ENCODE data around the gene SLC43A1.
"Not testable (repeated sequence)": the region's sequence is repeated elsewhere in the genome, so short reads cannot be mapped to it uniquely, and the experiment has no call there.

Gene SLC43A1

GRCh38 chr11:57546451-57546850 lies 30.9 kb upstream of the SLC43A1 start:
- no peak overlapping the region for H3K9ac ChIP-seq (ENCODE audit: low read depth in 1 of 2, low read length in 2 of 2)
- no peaks in the 10 kb centered on the region for H3K9me3 ChIP-seq (ENCODE audit: control insufficient read depth in 1 of 2, low read length in 2 of 2)
- H3K36me3 ChIP-seq (ENCODE audit: control insufficient read depth in 1 of 2, insufficient read depth in 2 of 2, low read length in 2 of 2), result peaks cover 15 to 20% of the 10 kb centered on the region in 2 donors
- H3K27ac ChIP-seq (ENCODE audit: low read depth, low read length), result no peak overlapping the region
- no peaks in the 10 kb centered on the region for H3K4me1 ChIP-seq (ENCODE audit: control insufficient read depth in 1 of 2, insufficient read depth in 2 of 2, low read length in 2 of 2)
- H3K27me3 ChIP-seq (ENCODE audit: control insufficient read depth in 1 of 2, insufficient read depth in 2 of 2, low read length in 2 of 2), result no peaks in the 10 kb centered on the region
- no peak overlapping the region for H3K4me3 ChIP-seq (ENCODE audit: low read depth in 1 of 2, low read length in 2 of 2)

GRCh38 chr11:57545883-57546282 lies 30.4 kb upstream of the SLC43A1 start:
- Histone ChIP-seq H3K4me1 (ENCODE audit: control insufficient read depth in 1 of 2, insufficient read depth in 2 of 2, low read length in 2 of 2) (no peaks in the 10 kb centered on the region), H3K9ac (ENCODE audit: low read depth in 1 of 2, low read length in 2 of 2) (no peak overlapping the region)

GRCh38 chr11:57544566-57544965 lies 29.1 kb upstream of the SLC43A1 start:
- no peak overlapping the region for H3K27ac ChIP-seq (ENCODE audit: low read depth, low read length)
- no peaks in the 10 kb centered on the region for H3K9me3 ChIP-seq (ENCODE audit: control insufficient read depth in 1 of 2, low read length in 2 of 2)
- H3K4me1 ChIP-seq (ENCODE audit: control insufficient read depth in 1 of 2, insufficient read depth in 2 of 2, low read length in 2 of 2), result no peaks in the 10 kb centered on the region
- H3K36me3 ChIP-seq (ENCODE audit: control insufficient read depth in 1 of 2, insufficient read depth in 2 of 2, low read length in 2 of 2), result peaks cover under 1 to 3% of the 10 kb centered on the region in 2 donors
- H3K4me3 ChIP-seq (ENCODE audit: low read depth in 1 of 2, low read length in 2 of 2), result no peak overlapping the region
- no peak overlapping the region for H3K9ac ChIP-seq (ENCODE audit: low read depth in 1 of 2, low read length in 2 of 2)
- H3K27me3 ChIP-seq (ENCODE audit: control insufficient read depth in 1 of 2, insufficient read depth in 2 of 2, low read length in 2 of 2), result no peaks in the 10 kb centered on the region

More at GRCh38 chr11:57545883-57546282, 30.4 kb upstream of the SLC43A1 start:
- H3K4me3 ChIP-seq (ENCODE audit: low read depth in 1 of 2, low read length in 2 of 2), result no peak overlapping the region
- H3K27ac ChIP-seq (ENCODE audit: low read depth, low read length), result no peak overlapping the region
- H3K9me3 ChIP-seq (ENCODE audit: control insufficient read depth in 1 of 2, low read length in 2 of 2), result no peaks in the 10 kb centered on the region
- H3K27me3 ChIP-seq (ENCODE audit: control insufficient read depth in 1 of 2, insufficient read depth in 2 of 2, low read length in 2 of 2), result no peaks in the 10 kb centered on the region
- peaks cover 13 to 16% of the 10 kb centered on the region in 2 donors for H3K36me3 ChIP-seq (ENCODE audit: control insufficient read depth in 1 of 2, insufficient read depth in 2 of 2, low read length in 2 of 2)

- Histone ChIP-seq H3K4me1 (ENCODE audit: control insufficient read depth in 1 of 2, insufficient read depth in 2 of 2, low read length in 2 of 2) (no peaks in the 10 kb centered on the region), H3K9me3 (ENCODE audit: control insufficient read depth in 1 of 2, low read length in 2 of 2) (no peaks in the 10 kb centered on the region), H3K27ac (ENCODE audit: low read depth, low read length) (no peak overlapping the region), H3K27me3 (ENCODE audit: control insufficient read depth in 1 of 2, insufficient read depth in 2 of 2, low read length in 2 of 2) (no peaks in the 10 kb centered on the region), H3K36me3 (ENCODE audit: control insufficient read depth in 1 of 2, insufficient read depth in 2 of 2, low read length in 2 of 2) (no peaks in the 10 kb centered on the region), H3K4me3 (ENCODE audit: low read depth in 1 of 2, low read length in 2 of 2) (no peak overlapping the region), H3K9ac (ENCODE audit: low read depth in 1 of 2, low read length in 2 of 2) (no peak overlapping the region)
These were observed 28.1 kb upstream of the SLC43A1 start for GRCh38 chr11:57543593-57543992.

- Histone ChIP-seq H3K27me3 (ENCODE audit: control insufficient read depth in 1 of 2, insufficient read depth in 2 of 2, low read length in 2 of 2) (no peaks in the 10 kb centered on the region), H3K36me3 (ENCODE audit: control insufficient read depth in 1 of 2, insufficient read depth in 2 of 2, low read length in 2 of 2) (no peaks in the 10 kb centered on the region), H3K9ac (ENCODE audit: low read depth in 1 of 2, low read length in 2 of 2) (no peak overlapping the region), H3K4me3 (ENCODE audit: low read depth in 1 of 2, low read length in 2 of 2) (no peak overlapping the region), H3K9me3 (ENCODE audit: control insufficient read depth in 1 of 2, low read length in 2 of 2) (no peaks in the 10 kb centered on the region), H3K27ac (ENCODE audit: low read depth, low read length) (no peak overlapping the region), H3K4me1 (ENCODE audit: control insufficient read depth in 1 of 2, insufficient read depth in 2 of 2, low read length in 2 of 2) (no peaks in the 10 kb centered on the region)
These were observed 27.1 kb upstream of the SLC43A1 start for GRCh38 chr11:57542582-57542981.

GRCh38 chr11:57541169-57541568 lies 25.7 kb upstream of the SLC43A1 start:
- H3K4me3 ChIP-seq (ENCODE audit: low read depth in 1 of 2, low read length in 2 of 2), result no peak overlapping the region
- no peak overlapping the region for H3K9ac ChIP-seq (ENCODE audit: low read depth in 1 of 2, low read length in 2 of 2)
- H3K36me3 ChIP-seq (ENCODE audit: control insufficient read depth in 1 of 2, insufficient read depth in 2 of 2, low read length in 2 of 2), result no peaks in the 10 kb centered on the region
- H3K4me1 ChIP-seq (ENCODE audit: control insufficient read depth in 1 of 2, insufficient read depth in 2 of 2, low read length in 2 of 2), result no peaks in the 10 kb centered on the region
- no peaks in the 10 kb centered on the region for H3K27me3 ChIP-seq (ENCODE audit: control insufficient read depth in 1 of 2, insufficient read depth in 2 of 2, low read length in 2 of 2)
- H3K9me3 ChIP-seq (ENCODE audit: control insufficient read depth in 1 of 2, low read length in 2 of 2), result no peaks in the 10 kb centered on the region
- no peak overlapping the region for H3K27ac ChIP-seq (ENCODE audit: low read depth, low read length)

- Histone ChIP-seq H3K4me3 (ENCODE audit: low read depth in 1 of 2, low read length in 2 of 2) (no peak overlapping the region), H3K27ac (ENCODE audit: low read depth, low read length) (no peak overlapping the region), H3K4me1 (ENCODE audit: control insufficient read depth in 1 of 2, insufficient read depth in 2 of 2, low read length in 2 of 2) (no peaks in the 10 kb centered on the region), H3K27me3 (ENCODE audit: control insufficient read depth in 1 of 2, insufficient read depth in 2 of 2, low read length in 2 of 2) (no peaks in the 10 kb centered on the region), H3K9ac (ENCODE audit: low read depth in 1 of 2, low read length in 2 of 2) (no peak overlapping the region), H3K36me3 (ENCODE audit: control insufficient read depth in 1 of 2, insufficient read depth in 2 of 2, low read length in 2 of 2) (no peaks in the 10 kb centered on the region), H3K9me3 (ENCODE audit: control insufficient read depth in 1 of 2, low read length in 2 of 2) (no peaks in the 10 kb centered on the region)
These were observed 23.8 kb upstream of the SLC43A1 start for GRCh38 chr11:57539342-57539741.

GRCh38 chr11:57536947-57537619 lies 21.6 kb upstream of the SLC43A1 start, which contains the start of gene SMTNL1:
TSS of gene SMTNL1 (plus strand) at chr11:57537595. CDS start at chr11:57542643, 5,048 bp downstream.
- H3K4me1 ChIP-seq (ENCODE audit: control insufficient read depth in 1 of 2, insufficient read depth in 2 of 2, low read length in 2 of 2), result no peaks in the 10 kb centered on the region
- no peak within 1 kb of the TSS for H3K27ac ChIP-seq (ENCODE audit: low read depth, low read length)
- no peak within 1 kb of the TSS for H3K4me3 ChIP-seq (ENCODE audit: low read depth in 1 of 2, low read length in 2 of 2)
- no peak within 1 kb of the TSS for H3K9ac ChIP-seq (ENCODE audit: low read depth in 1 of 2, low read length in 2 of 2)
- no peaks in the 10 kb centered on the region for H3K36me3 ChIP-seq (ENCODE audit: control insufficient read depth in 1 of 2, insufficient read depth in 2 of 2, low read length in 2 of 2)
- H3K9me3 ChIP-seq (ENCODE audit: control insufficient read depth in 1 of 2, low read length in 2 of 2), result no peaks in the 10 kb centered on the region
- no peaks in the 10 kb centered on the region for H3K27me3 ChIP-seq (ENCODE audit: control insufficient read depth in 1 of 2, insufficient read depth in 2 of 2, low read length in 2 of 2)

GRCh38 chr11:57534449-57534848 lies 18.9 kb upstream of the SLC43A1 start:
- H3K27ac ChIP-seq (ENCODE audit: low read depth, low read length); H3K27me3 ChIP-seq (ENCODE audit: control insufficient read depth in 1 of 2, insufficient read depth in 2 of 2, low read length in 2 of 2); H3K36me3 ChIP-seq (ENCODE audit: control insufficient read depth in 1 of 2, insufficient read depth in 2 of 2, low read length in 2 of 2); H3K9me3 ChIP-seq (ENCODE audit: control insufficient read depth in 1 of 2, low read length in 2 of 2); H3K4me3 ChIP-seq (ENCODE audit: low read depth in 1 of 2, low read length in 2 of 2); H3K9ac ChIP-seq (ENCODE audit: low read depth in 1 of 2, low read length in 2 of 2): not testable (repeated sequence)
- H3K4me1 ChIP-seq (ENCODE audit: control insufficient read depth in 1 of 2, insufficient read depth in 2 of 2, low read length in 2 of 2), result peaks cover 14 to 15% of the 10 kb centered on the region in 2 donors

- no peaks in the 10 kb centered on the region for H3K27me3 ChIP-seq (ENCODE audit: control insufficient read depth in 1 of 2, insufficient read depth in 2 of 2, low read length in 2 of 2)
- peak within 1 kb of the TSS; percentile 73 to 96 for H3K9ac ChIP-seq (ENCODE audit: low read depth in 1 of 2, low read length in 2 of 2)
- no peaks in the 10 kb centered on the region for H3K9me3 ChIP-seq (ENCODE audit: control insufficient read depth in 1 of 2, low read length in 2 of 2)
- peaks cover 4 to 10% of the 10 kb centered on the region in 2 donors for H3K36me3 ChIP-seq (ENCODE audit: control insufficient read depth in 1 of 2, insufficient read depth in 2 of 2, low read length in 2 of 2)
- peaks cover 16 to 22% of the 10 kb centered on the region in 2 donors for H3K4me1 ChIP-seq (ENCODE audit: control insufficient read depth in 1 of 2, insufficient read depth in 2 of 2, low read length in 2 of 2)
- peak within 1 kb of the TSS; percentile 46 for H3K27ac ChIP-seq (ENCODE audit: low read depth, low read length)
- peak within 1 kb of the TSS; percentile 92 to 100 for H3K4me3 ChIP-seq (ENCODE audit: low read depth in 1 of 2, low read length in 2 of 2)
These were observed 15.3 kb upstream of the SLC43A1 start, which contains the start of gene TIMM10 for GRCh38 chr11:57530596-57531507. TSS of gene TIMM10 (minus strand) at chr11:57530754. CDS start at chr11:57530189, 565 bp downstream.
